Breast epithelium (tissue), 3 donors: ENCODE measurements around the gene LRFN4.

Experiments
- CTCF ChIP-seq, 3 donors: fragments of 450-650 bp; IDR thresholded peaks; one replicate each; pipeline ENCODE4 v1.5.1; 2016 to 2017; ENCODE audit warnings: antibody characterized with exemption in 3 of 3, mild to moderate bottlenecking in 3 of 3, moderate library complexity in 3 of 3
- POLR2A ChIP-seq: fragments of 450-650 bp; IDR thresholded peaks from one replicate; pipeline ENCODE4 v1.6.1; 2016; ENCODE audit warnings: antibody characterized with exemption, mild to moderate bottlenecking, moderate library complexity

DNA sequence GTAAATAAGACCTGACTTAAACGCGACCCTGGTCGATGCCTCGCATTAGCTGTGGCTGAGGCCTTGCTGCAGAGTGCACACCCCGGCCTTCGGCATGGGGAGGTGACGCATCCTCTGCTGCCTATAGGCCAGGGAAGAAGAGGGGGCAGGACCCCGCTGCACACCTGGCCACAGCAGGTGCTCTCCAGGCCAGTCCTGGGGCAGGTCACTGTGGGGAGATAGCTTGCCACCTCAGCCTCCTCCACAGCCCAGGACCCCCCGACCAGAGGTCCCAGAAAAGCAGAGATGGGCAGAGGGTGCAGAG lies 12.7 kb downstream of the LRFN4 start:
- TF ChIP-seq POLR2A (no peak), CTCF (IDR thresholded peaks at IDR 0.05) (no peak)
